ENCODE measurements around the gene BOLA1. TPM values are rescaled to one million over a fixed set of nuclear protein-coding genes. Genes with fewer than 3 reads are reported as not detected.
"Not testable (repeated sequence)": the region's sequence is repeated elsewhere in the genome, so short reads cannot be mapped to it uniquely, and the experiment has no call there.

BOLA1 gene
- total RNA-seq (ENCODE audit: low replicate concordance), result 7.0 and 9.4 TPM in 2 replicates

GRCh38 chr1:149899460-149900284 lies at the start of gene BOLA1:
Gene BOLA1 (plus strand): TSS chr1:149899568. CDS start chr1:149900060, 492 bp downstream.
- peak; percentile 88 for DNase-seq (ENCODE audit: low read depth)
- no peak for TF ChIP-seq CTCF (IDR thresholded peaks at IDR 0.05; ENCODE audit: insufficient read depth, low read length)

GRCh38 chr1:149849947-149850360 lies 49.4 kb upstream of the BOLA1 start:
- peak; percentile 17 for DNase-seq (ENCODE audit: low read depth)
- TF ChIP-seq CTCF (IDR thresholded peaks at IDR 0.05; ENCODE audit: insufficient read depth, low read length), result no peak
- H3K4me3 ChIP-seq (ENCODE audit: low read depth, low read length), result peak overlapping the region; percentile 76

More at GRCh38 chr1:149899460-149900284, at the start of gene BOLA1:
- peak within 1 kb of the TSS; percentile 74 for H3K4me3 ChIP-seq (ENCODE audit: low read depth, low read length)

- not testable (repeated sequence) for H3K4me3 ChIP-seq (ENCODE audit: low read depth, low read length); DNase-seq (ENCODE audit: low read depth)
These were observed 48.5 kb upstream of the BOLA1 start for GRCh38 chr1:149850732-149851345.

- not testable (repeated sequence) for H3K4me3 ChIP-seq (ENCODE audit: low read depth, low read length); DNase-seq (ENCODE audit: low read depth)
These were observed 47.7 kb upstream of the BOLA1 start for GRCh38 chr1:149851585-149852213.

- not testable (repeated sequence) for H3K4me3 ChIP-seq (ENCODE audit: low read depth, low read length)
These were observed 47.1 kb upstream of the BOLA1 start for GRCh38 chr1:149852263-149852662.

GRCh38 chr1:149860271-149860670 lies 39.1 kb upstream of the BOLA1 start:
- not testable (repeated sequence) for H3K4me3 ChIP-seq (ENCODE audit: low read depth, low read length); DNase-seq (ENCODE audit: low read depth)

More at GRCh38 chr1:149852263-149852662, 47.1 kb upstream of the BOLA1 start:
- not testable (repeated sequence) for DNase-seq (ENCODE audit: low read depth)

GRCh38 chr1:149860684-149861496 lies 38.5 kb upstream of the BOLA1 start:
- not testable (repeated sequence) for DNase-seq (ENCODE audit: low read depth); H3K4me3 ChIP-seq (ENCODE audit: low read depth, low read length)

GRCh38 chr1:149861497-149862054 lies 37.8 kb upstream of the BOLA1 start:
- not testable (repeated sequence) for DNase-seq (ENCODE audit: low read depth); H3K4me3 ChIP-seq (ENCODE audit: low read depth, low read length)

GRCh38 chr1:149866887-149867286 lies 32.5 kb upstream of the BOLA1 start:
- DNase-seq (ENCODE audit: low read depth); H3K4me3 ChIP-seq (ENCODE audit: low read depth, low read length): not testable (repeated sequence)

- DNase-seq (ENCODE audit: low read depth); H3K4me3 ChIP-seq (ENCODE audit: low read depth, low read length): not testable (repeated sequence)
These were observed 26.3 kb upstream of the BOLA1 start for GRCh38 chr1:149873060-149873459.

Measured in fibroblast of the aortic adventitia (primary cell).